ENCODE results near the gene GGACT. TPM values are rescaled to one million over a fixed set of nuclear protein-coding genes. Genes with fewer than 3 reads are reported as not detected.
A peak's percentile ranks its signal among the peaks of the same experiment; 100 is the strongest.
"Not testable (repeated sequence)": the region's sequence is repeated elsewhere in the genome, so short reads cannot be mapped to it uniquely, and the experiment has no call there.

GGACT gene
- total RNA-seq, 1 experiment from 2014 or later: 3.8 TPM

DNA sequence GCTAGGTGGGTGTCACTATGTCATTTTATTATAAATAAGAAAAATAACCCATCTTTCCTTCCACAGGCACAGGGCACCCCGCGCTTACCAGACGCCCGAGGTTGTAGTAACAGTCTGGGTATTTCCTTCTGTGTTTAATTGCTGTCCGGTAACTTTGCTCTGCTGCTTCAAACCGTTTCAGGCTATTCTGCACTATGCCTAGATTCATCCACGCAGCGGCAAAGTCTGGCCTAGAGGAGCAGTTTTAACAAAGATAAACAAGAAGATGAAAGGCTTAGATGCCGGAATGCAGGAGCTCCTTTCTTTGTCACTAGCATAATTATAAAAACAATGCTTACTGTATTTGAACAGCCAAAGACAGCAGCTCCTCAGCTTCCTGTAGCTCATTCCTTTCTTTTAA, 36.9 kb upstream of the GGACT start:
- Histone ChIP-seq H3K27me3 (replicated peaks; ENCODE audit: insufficient read depth, low read depth, low read length, poor library complexity) (no peaks in the 10 kb centered on the region), H3K36me3 (ENCODE audit: insufficient read depth, low read length, poor library complexity, severe bottlenecking) (peaks cover 13% of the 10 kb centered on the region), H3K27ac (ENCODE audit: low read depth, low read length, poor library complexity, severe bottlenecking) (no peak overlapping the region), H3K9me3 (ENCODE audit: low read depth, low read length, poor library complexity, severe bottlenecking) (no peaks in the 10 kb centered on the region), H3K4me1 (ENCODE audit: insufficient read depth, low read length, poor library complexity, severe bottlenecking) (peaks cover 14% of the 10 kb centered on the region), H3K4me3 (ENCODE audit: low read depth, low read length, poor library complexity, severe bottlenecking) (no peak overlapping the region)
- intact Hi-C loops (cut with micrococcal nuclease; ENCODE audit: unreplicated experiment): no loop called here
- no TSS peak for BruUV-seq (replicated peaks)
- POLR2A ChIA-PET (ENCODE audit: low non-redundant PET): no interaction called here
- CTCF ChIA-PET: no interaction called here
- no peak for DNase-seq (ENCODE audit: low spot score)
- TF ChIP-seq, protein P1, sequence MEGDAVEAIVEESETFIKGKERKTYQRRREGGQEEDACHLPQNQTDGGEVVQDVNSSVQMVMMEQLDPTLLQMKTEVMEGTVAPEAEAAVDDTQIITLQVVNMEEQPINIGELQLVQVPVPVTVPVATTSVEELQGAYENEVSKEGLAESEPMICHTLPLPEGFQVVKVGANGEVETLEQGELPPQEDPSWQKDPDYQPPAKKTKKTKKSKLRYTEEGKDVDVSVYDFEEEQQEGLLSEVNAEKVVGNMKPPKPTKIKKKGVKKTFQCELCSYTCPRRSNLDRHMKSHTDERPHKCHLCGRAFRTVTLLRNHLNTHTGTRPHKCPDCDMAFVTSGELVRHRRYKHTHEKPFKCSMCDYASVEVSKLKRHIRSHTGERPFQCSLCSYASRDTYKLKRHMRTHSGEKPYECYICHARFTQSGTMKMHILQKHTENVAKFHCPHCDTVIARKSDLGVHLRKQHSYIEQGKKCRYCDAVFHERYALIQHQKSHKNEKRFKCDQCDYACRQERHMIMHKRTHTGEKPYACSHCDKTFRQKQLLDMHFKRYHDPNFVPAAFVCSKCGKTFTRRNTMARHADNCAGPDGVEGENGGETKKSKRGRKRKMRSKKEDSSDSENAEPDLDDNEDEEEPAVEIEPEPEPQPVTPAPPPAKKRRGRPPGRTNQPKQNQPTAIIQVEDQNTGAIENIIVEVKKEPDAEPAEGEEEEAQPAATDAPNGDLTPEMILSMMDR (conservative IDR thresholded peaks at IDR 0.05; ENCODE audit: low read depth, low read length): no peak
- TF ChIP-seq EZH2 (IDR thresholded peaks at IDR 0.05; ENCODE audit: borderline replicate concordance, low read depth, low read length, poor library complexity, severe bottlenecking): no peak

DNA sequence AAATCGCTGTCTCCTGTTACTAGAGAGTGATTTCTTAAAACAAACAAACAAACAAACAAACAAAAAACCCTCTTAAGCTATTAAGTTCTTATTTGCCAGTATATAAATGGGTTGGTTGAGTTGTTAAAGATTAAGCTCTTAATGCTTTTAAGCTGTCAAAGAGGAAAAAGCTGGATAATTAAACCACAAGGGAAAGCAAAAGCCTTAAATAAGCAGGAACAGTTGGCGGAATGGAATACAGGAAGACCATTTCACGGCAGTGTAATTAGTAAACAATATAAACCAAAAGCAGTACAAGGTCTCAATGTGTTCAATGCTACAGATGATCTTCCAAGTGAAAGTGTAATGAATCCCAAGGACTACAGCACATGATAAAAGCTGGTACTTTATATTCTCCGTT, 32.2 kb upstream of the GGACT start:
- H3K9me3 ChIP-seq (ENCODE audit: low read depth, low read length, poor library complexity, severe bottlenecking): no peaks in the 10 kb centered on the region
- H3K36me3 ChIP-seq (ENCODE audit: insufficient read depth, low read length, poor library complexity, severe bottlenecking): peaks cover 8% of the 10 kb centered on the region
- ChIA-PET POLR2A (ENCODE audit: low non-redundant PET) (interaction anchor here (0.7 kb wide), 1 partner anchor 21 kb away, joined by 5 read pairs; no protein-coding TSS in a partner anchor), CTCF (no interaction called here)
- no peak overlapping the region for H3K27ac ChIP-seq (ENCODE audit: low read depth, low read length, poor library complexity, severe bottlenecking)
- TF ChIP-seq EZH2 (IDR thresholded peaks at IDR 0.05; ENCODE audit: borderline replicate concordance, low read depth, low read length, poor library complexity, severe bottlenecking): no peak
- TF ChIP-seq, protein P1 (conservative IDR thresholded peaks at IDR 0.05; ENCODE audit: low read depth, low read length): no peak
- H3K4me1 ChIP-seq (ENCODE audit: insufficient read depth, low read length, poor library complexity, severe bottlenecking): peaks cover 19% of the 10 kb centered on the region
- no peaks in the 10 kb centered on the region for H3K27me3 ChIP-seq (replicated peaks; ENCODE audit: insufficient read depth, low read depth, low read length, poor library complexity)
- peak; percentile 76 for DNase-seq (ENCODE audit: low spot score)
- no TSS peak for BruUV-seq (replicated peaks)
- intact Hi-C loops (cut with micrococcal nuclease; ENCODE audit: unreplicated experiment): no loop called here
- no peak overlapping the region for H3K4me3 ChIP-seq (ENCODE audit: low read depth, low read length, poor library complexity, severe bottlenecking)

- intact Hi-C loops (cut with micrococcal nuclease; ENCODE audit: unreplicated experiment): no loop called here
- H3K4me3 ChIP-seq (ENCODE audit: low read depth, low read length, poor library complexity, severe bottlenecking): no peak overlapping the region
- H3K27ac ChIP-seq (ENCODE audit: low read depth, low read length, poor library complexity, severe bottlenecking): no peak overlapping the region
- TF ChIP-seq, protein P1 (conservative IDR thresholded peaks at IDR 0.05; ENCODE audit: low read depth, low read length): no peak
- no peak for TF ChIP-seq EZH2 (IDR thresholded peaks at IDR 0.05; ENCODE audit: borderline replicate concordance, low read depth, low read length, poor library complexity, severe bottlenecking)
- H3K4me1 ChIP-seq (ENCODE audit: insufficient read depth, low read length, poor library complexity, severe bottlenecking): peaks cover 11% of the 10 kb centered on the region
- H3K9me3 ChIP-seq (ENCODE audit: low read depth, low read length, poor library complexity, severe bottlenecking): no peaks in the 10 kb centered on the region
- no peaks in the 10 kb centered on the region for H3K27me3 ChIP-seq (replicated peaks; ENCODE audit: insufficient read depth, low read depth, low read length, poor library complexity)
- BruUV-seq (replicated peaks): no TSS peak
- peaks cover 3% of the 10 kb centered on the region for H3K36me3 ChIP-seq (ENCODE audit: insufficient read depth, low read length, poor library complexity, severe bottlenecking)
- no peak for DNase-seq (ENCODE audit: low spot score)
- POLR2A ChIA-PET (ENCODE audit: low non-redundant PET): no interaction called here
- CTCF ChIA-PET: no interaction called here
These were observed 31.4 kb upstream of the GGACT start for GRCh38 chr13:100619940-100620339.

- H3K4me3 ChIP-seq (ENCODE audit: low read depth, low read length, poor library complexity, severe bottlenecking); BruUV-seq (replicated peaks); intact Hi-C loops (cut with micrococcal nuclease; ENCODE audit: unreplicated experiment); H3K36me3 ChIP-seq (ENCODE audit: insufficient read depth, low read length, poor library complexity, severe bottlenecking); H3K9me3 ChIP-seq (ENCODE audit: low read depth, low read length, poor library complexity, severe bottlenecking); H3K27me3 ChIP-seq (replicated peaks; ENCODE audit: insufficient read depth, low read depth, low read length, poor library complexity); CTCF ChIA-PET; H3K4me1 ChIP-seq (ENCODE audit: insufficient read depth, low read length, poor library complexity, severe bottlenecking); DNase-seq (ENCODE audit: low spot score); H3K27ac ChIP-seq (ENCODE audit: low read depth, low read length, poor library complexity, severe bottlenecking): not testable (repeated sequence)
- POLR2A ChIA-PET (ENCODE audit: low non-redundant PET): interaction anchor here (0.6 kb wide), 1 partner anchor 10 kb away, joined by 5 read pairs; no protein-coding TSS in a partner anchor
These were observed 30.3 kb upstream of the GGACT start for GRCh38 chr13:100618897-100619296.

All from A673 (cell line).